Left lung (tissue), 10 donors: ENCODE data around the gene MEAK7. TPM values are rescaled to one million over a fixed set of nuclear protein-coding genes. Genes with fewer than 3 reads are reported as not detected.

Experiments
- ATAC-seq: fragments of 200-7000 bp; cut with Tn5 transposase; one replicate; pipeline ENCODE4 v1.9.1; 2020; ENCODE audit warnings: moderate library complexity
- DNase-seq, 4 donors: peaks; one replicate each; pipeline ENCODE4 v3.0.0-alpha.2; 2013 to 2020
- H3K27ac ChIP-seq, 2 donors: fragments of 200-600 bp; sonication (generic) in 1 of 2; one replicate each; pipeline versions ENCODE4 v1.5.0 to v1.8.0; 2020 to 2021
- H3K27me3 ChIP-seq, 2 donors: fragments of 200-600 bp; sonication (generic) in 1 of 2; one replicate each; pipeline versions ENCODE4 v1.5.0 to v1.8.0; 2020 to 2021
- H3K36me3 ChIP-seq, 2 donors: fragments of 200-600 bp; sonication (generic) in 1 of 2; one replicate each; pipeline versions ENCODE4 v1.5.0 to v1.8.0; 2020 to 2021
- H3K4me1 ChIP-seq, 2 donors: fragments of 200-600 bp; one replicate each; pipeline ENCODE4 v1.8.0; 2021
- H3K4me3 ChIP-seq, 2 donors: fragments of 200-600 bp; sonication (generic) in 1 of 2; one replicate each; pipeline versions ENCODE4 v1.5.0 to v1.8.0; 2020 to 2021; ENCODE audit warnings: mild to moderate bottlenecking in 1 of 2
- H3K9me3 ChIP-seq, 2 donors: fragments of 200-600 bp; sonication (generic) in 1 of 2; one replicate each; pipeline versions ENCODE4 v1.5.0 to v1.8.0; 2020 to 2021
- intact Hi-C, 2 donors: fragments of 100-400 bp; cut with DNase I; formaldehyde crosslinking; loops; one replicate each; pipeline versions ENCODE4 v1.11.2 to v1.14.2; 2022
- polyA plus RNA-seq, 6 donors: library from polyadenylated mRNA; unstranded; fragments of 120-200 nt; gene quantifications; one replicate each; pipeline ENCODE4 v1.2.1, GENCODE V29; 2013; ENCODE audit not compliant: insufficient read length in 6 of 6
- total RNA-seq, 2 donors: library from RNA; stranded (reverse); fragmentation: NEBNext Ultra II Directional; extraction: Animal tissue kit (Norgen Biotek cat#: 25700); gene quantifications; one replicate each; pipeline ENCODE4 v1.2.1, GENCODE V29; 2021
- TF ChIP-seq, protein P1 (sequence below), 2 donors: fragments of 200-600 bp; sonication (generic) in 1 of 2; IDR thresholded peaks; one replicate each; pipeline versions ENCODE4 v1.5.0 to v1.8.0; 2021; ENCODE audit warnings: antibody characterized with exemption in 2 of 2
- donor health status: DM: no; HTN: yes; CAD: no.
- donor health status: DM: no; HTN: no; CAD: no.

Gene MEAK7
- total and polyA plus RNA-seq, 8 donors = 13.1 to 22.3 (median 20.3) TPM

DNA sequence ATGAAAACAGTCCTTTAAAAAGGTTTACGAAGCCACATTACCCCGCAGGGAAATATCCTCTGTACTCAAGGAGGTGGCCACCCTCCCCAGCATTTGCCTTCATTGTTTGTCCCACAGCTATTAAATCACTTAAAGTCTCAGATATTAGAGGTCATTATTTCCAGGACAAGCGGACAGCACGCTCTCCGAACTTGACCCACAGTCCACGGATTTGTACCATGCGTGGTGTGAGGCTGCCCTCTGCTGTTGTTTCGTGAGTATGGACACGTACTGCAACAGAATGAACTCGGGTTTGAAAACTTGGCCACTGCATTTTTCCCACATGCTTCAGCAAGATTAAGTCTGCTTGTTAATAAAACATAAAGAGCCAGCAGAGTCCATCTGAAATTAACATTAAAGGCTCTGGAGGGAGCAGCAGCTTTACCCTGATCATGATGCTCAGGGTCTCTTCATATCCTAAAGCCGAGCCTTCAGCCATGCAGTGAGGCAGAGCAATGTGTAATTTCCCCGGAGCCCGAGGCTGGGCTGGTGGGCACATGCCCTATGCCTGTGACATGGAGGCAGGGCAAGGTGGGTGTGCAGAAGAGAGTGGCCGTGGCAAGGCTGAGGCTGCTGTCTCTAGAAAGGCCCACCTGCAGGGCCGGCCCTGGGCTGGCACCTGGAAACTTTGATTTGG lies 19.7 kb downstream of the MEAK7 start:
- intact Hi-C loops = loop anchor here in 1 of 2 donors (10.0 kb wide), 1 partner anchor 210 kb away; no protein-coding TSS in a partner anchor
- TF ChIP-seq, protein P1, sequence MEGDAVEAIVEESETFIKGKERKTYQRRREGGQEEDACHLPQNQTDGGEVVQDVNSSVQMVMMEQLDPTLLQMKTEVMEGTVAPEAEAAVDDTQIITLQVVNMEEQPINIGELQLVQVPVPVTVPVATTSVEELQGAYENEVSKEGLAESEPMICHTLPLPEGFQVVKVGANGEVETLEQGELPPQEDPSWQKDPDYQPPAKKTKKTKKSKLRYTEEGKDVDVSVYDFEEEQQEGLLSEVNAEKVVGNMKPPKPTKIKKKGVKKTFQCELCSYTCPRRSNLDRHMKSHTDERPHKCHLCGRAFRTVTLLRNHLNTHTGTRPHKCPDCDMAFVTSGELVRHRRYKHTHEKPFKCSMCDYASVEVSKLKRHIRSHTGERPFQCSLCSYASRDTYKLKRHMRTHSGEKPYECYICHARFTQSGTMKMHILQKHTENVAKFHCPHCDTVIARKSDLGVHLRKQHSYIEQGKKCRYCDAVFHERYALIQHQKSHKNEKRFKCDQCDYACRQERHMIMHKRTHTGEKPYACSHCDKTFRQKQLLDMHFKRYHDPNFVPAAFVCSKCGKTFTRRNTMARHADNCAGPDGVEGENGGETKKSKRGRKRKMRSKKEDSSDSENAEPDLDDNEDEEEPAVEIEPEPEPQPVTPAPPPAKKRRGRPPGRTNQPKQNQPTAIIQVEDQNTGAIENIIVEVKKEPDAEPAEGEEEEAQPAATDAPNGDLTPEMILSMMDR (IDR thresholded peaks at IDR 0.05) = peak; percentile 59 to 62
- ATAC-seq (peak; percentile 88), DNase-seq (peak in 2 of 4 donors; percentile 49 to 71)
- H3K9me3 ChIP-seq = no peaks in the 10 kb centered on the region
- no peaks in the 10 kb centered on the region for H3K27me3 ChIP-seq
- H3K36me3 ChIP-seq = peaks cover 0 to 72% of the 10 kb centered on the region in 2 donors
- no peak overlapping the region for H3K4me3 ChIP-seq
- H3K27ac ChIP-seq = no peak overlapping the region
- no peaks in the 10 kb centered on the region for H3K4me1 ChIP-seq

DNA sequence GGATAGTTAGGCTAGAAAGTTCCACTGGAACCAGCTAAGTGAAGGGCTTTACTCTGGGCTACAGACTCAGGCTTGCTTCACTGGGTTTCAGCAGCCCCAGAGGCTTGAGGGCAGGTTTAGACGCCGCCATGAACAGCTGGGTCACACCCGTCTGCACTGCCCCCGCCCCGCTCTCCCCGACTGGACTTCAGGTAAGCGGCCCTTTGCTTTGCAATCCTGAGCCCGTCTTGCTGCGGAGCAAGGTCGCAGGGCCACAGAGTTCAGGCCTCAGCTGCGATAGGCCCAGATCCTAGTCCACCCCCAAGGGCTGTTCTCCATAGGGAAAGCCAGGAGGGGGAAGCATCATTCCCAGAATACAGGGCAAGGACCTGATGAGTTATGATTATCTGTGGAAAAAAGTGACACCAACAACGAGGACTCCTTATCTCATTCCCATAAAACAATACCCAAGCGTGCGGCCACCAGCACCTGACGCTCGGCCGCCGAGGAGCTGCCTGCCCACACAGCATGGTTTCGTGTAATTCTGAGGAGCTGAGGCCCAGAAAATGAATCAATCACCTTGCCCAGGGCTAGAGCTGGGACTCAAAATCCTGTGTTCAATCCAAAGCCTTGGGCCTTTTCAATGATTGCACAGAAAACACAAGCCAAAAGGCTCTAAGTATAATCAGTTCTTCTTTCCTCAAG lies 20.4 kb downstream of the MEAK7 start:
- Histone ChIP-seq H3K27me3 (no peaks in the 10 kb centered on the region), H3K27ac (no peak overlapping the region), H3K36me3 (peaks cover 0 to 73% of the 10 kb centered on the region in 2 donors), H3K4me1 (no peaks in the 10 kb centered on the region), H3K9me3 (no peaks in the 10 kb centered on the region), H3K4me3 (no peak overlapping the region)
- intact Hi-C loops = loop anchor here in 1 of 2 donors (10.0 kb wide), 1 partner anchor 209 kb away; no protein-coding TSS in a partner anchor
- DNase-seq = no peak
- TF ChIP-seq, protein P1 (IDR thresholded peaks at IDR 0.05) = no peak
- no peak for ATAC-seq

DNA sequence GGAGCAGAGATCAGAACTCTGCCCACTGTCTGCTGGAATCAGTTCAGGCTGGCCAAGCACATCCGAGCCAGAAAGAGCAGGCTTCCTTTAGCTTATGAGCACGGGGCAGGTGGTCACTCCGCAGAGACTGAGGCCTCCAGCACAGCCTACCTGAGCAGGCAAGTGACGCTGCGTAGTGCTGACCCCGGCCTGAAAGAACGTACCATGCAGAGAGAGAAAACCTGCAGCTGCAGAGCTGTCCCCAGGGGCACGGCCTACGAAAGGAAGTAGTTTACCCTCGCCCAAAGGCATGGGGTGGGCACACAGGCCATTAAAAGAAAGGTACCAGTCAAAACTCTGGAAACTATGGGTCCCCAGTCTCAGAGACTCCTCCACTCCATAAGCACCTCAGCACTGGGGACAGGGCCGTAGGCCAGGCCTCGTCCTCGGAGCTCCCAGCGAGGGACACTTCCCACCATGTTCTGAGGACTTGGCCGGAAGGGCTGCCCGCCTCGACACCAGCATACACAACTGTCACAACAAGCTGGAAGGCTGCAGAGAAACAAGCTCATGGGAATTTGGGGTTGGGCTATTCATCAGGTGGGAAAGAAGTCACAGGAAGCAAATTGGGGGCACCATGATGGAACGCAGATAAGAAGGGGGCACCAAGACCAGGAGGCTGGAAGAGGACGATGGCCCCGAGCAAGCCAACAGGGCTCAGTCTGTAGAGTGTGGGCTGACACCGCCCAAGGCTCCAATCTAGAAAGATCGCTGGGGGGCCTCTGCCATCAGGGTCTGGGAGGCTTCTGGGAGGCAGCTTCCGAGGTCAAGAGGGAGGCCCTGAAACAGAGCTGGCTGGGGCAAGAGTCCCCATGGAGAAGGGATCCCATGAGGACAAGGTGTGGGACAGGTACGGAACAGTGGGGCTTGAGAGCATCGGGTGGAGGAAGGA lies 21.2 kb downstream of the MEAK7 start:
- no peak overlapping the region for H3K4me3 ChIP-seq
- intact Hi-C loops = loop anchor here in 1 of 2 donors (10.0 kb wide), 1 partner anchor 208 kb away; no protein-coding TSS in a partner anchor
- TF ChIP-seq, protein P1 (IDR thresholded peaks at IDR 0.05) = no peak
- H3K27me3 ChIP-seq = no peaks in the 10 kb centered on the region
- no peak overlapping the region for H3K27ac ChIP-seq
- no peaks in the 10 kb centered on the region for H3K4me1 ChIP-seq
- no peak for ATAC-seq
- no peaks in the 10 kb centered on the region for H3K9me3 ChIP-seq
- DNase-seq = no peak
- peaks cover 0 to 77% of the 10 kb centered on the region in 2 donors for H3K36me3 ChIP-seq

DNA sequence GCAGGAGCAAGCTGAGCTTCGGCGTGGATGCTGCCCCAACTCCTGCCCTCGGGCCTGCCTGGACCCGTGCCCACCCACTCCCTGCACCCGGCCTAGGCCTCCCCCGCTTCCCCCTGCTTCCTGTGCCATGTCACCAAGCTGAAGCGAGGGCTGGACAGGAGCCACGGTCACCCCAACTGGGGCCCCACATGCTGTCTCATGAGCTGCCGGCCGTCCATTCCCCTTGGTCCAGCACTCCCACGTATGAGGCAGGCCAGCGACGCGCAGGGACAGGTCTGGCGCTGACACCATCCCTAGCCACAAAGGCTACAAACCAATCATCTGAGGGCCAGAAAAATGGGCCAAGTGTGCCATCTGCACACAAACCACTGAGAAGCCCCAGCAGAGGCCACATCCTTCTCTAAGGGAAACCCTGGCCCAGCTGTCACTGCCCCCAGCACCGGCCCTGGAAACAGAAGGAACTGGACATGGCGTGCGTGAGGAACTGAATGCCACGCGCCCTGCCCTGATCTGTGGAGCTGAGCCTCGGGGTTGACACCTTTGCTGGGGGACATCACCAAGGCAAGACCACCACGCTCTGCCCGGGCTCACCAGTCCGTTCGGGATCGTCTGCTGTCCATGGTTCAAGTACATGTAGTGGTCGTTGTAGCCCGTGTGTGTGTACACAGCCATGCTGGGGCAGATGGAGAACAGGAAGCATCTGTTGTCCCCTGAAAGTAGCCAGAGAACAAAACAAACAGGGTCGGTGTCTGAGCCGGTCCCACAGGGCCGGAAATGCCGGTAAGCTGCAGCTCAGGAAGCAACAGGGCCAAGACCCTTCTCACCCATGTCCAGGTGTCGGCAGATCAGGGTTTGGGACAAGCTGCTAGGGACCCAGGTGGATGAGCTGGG lies 22.2 kb downstream of the MEAK7 start:
- H3K9me3 ChIP-seq = no peaks in the 10 kb centered on the region
- H3K27me3 ChIP-seq = no peaks in the 10 kb centered on the region
- intact Hi-C loops = loop anchor here in 1 of 2 donors (10.0 kb wide), 1 partner anchor 207 kb away; no protein-coding TSS in a partner anchor
- peak in 1 of 4 donors; percentile 16 for DNase-seq
- no peak overlapping the region for H3K27ac ChIP-seq
- no peak for ATAC-seq
- H3K4me1 ChIP-seq = no peaks in the 10 kb centered on the region
- H3K4me3 ChIP-seq = no peak overlapping the region
- TF ChIP-seq, protein P1 (IDR thresholded peaks at IDR 0.05) = no peak
- H3K36me3 ChIP-seq = peaks cover 0 to 74% of the 10 kb centered on the region in 2 donors
